ENCODE results near the gene CEP131.
"Not testable (repeated sequence)": the region's sequence is repeated elsewhere in the genome, so short reads cannot be mapped to it uniquely, and the experiment has no call there.

CEP131 gene

GRCh38 chr17:81148986-81149533, 73.7 kb downstream of the CEP131 start:
- TF ChIP-seq CTCF (conservative IDR thresholded peaks at IDR 0.05; ENCODE audit: low read length) = no peak
- no peak overlapping the region for H3K4me3 ChIP-seq (ENCODE audit: low read length)
- DNase-seq (ENCODE audit: low read depth) = no peak

GRCh38 chr17:81148571-81148970, 74.2 kb downstream of the CEP131 start:
- no peak overlapping the region for H3K4me3 ChIP-seq (ENCODE audit: low read length)
- no peak for TF ChIP-seq CTCF (conservative IDR thresholded peaks at IDR 0.05; ENCODE audit: low read length)
- no peak for DNase-seq (ENCODE audit: low read depth)

GRCh38 chr17:81147701-81148100, 75.1 kb downstream of the CEP131 start:
- H3K4me3 ChIP-seq (ENCODE audit: low read length) = no peak overlapping the region
- TF ChIP-seq CTCF (conservative IDR thresholded peaks at IDR 0.05; ENCODE audit: low read length) = no peak
- no peak for DNase-seq (ENCODE audit: low read depth)

GRCh38 chr17:81146208-81146607, 76.6 kb downstream of the CEP131 start:
- not testable (repeated sequence) for DNase-seq (ENCODE audit: low read depth); H3K4me3 ChIP-seq (ENCODE audit: low read length)

- no peak for TF ChIP-seq CTCF (conservative IDR thresholded peaks at IDR 0.05; ENCODE audit: low read length)
- H3K4me3 ChIP-seq (ENCODE audit: low read length) = no peak overlapping the region
- DNase-seq (ENCODE audit: low read depth) = no peak
Observed at GRCh38 chr17:81144423-81144781, 78.4 kb downstream of the CEP131 start.

- no peak for DNase-seq (ENCODE audit: low read depth)
- TF ChIP-seq CTCF (conservative IDR thresholded peaks at IDR 0.05; ENCODE audit: low read length) = no peak
- H3K4me3 ChIP-seq (ENCODE audit: low read length) = no peak overlapping the region
Observed at GRCh38 chr17:81143717-81144422, 78.9 kb downstream of the CEP131 start.

- no peak overlapping the region for H3K4me3 ChIP-seq (ENCODE audit: low read length)
- TF ChIP-seq CTCF (conservative IDR thresholded peaks at IDR 0.05; ENCODE audit: low read length) = no peak
- no peak for DNase-seq (ENCODE audit: low read depth)
Observed at GRCh38 chr17:81143200-81143527, 79.6 kb downstream of the CEP131 start.

Data from AG10803 (cell line).